KMS-11 (cell line): Measurements from ENCODE around the gene UBQLN1.

ENCODE experiments used
- H2AFZ ChIP-seq: fragments of 200-600 bp; sonication (generic); 2 replicates; pipeline ENCODE4 v1.6.1; 2016; ENCODE audit warnings: antibody characterized with exemption, mixed run types, low read depth
- H3K27ac ChIP-seq: fragments of 200-600 bp; sonication (generic); 2 replicates; pipeline ENCODE4 v1.6.1; 2016; ENCODE audit warnings: mild to moderate bottlenecking, mixed run types
- H3K27me3 ChIP-seq: fragments of 200-600 bp; sonication (generic); 2 replicates; pipeline ENCODE4 v1.6.1; 2017; ENCODE audit warnings: mild to moderate bottlenecking, low read depth, mixed run types, moderate library complexity; ENCODE audit not compliant: insufficient read depth
- H3K36me3 ChIP-seq: fragments of 200-600 bp; sonication (generic); 2 replicates; pipeline ENCODE4 v1.6.1; 2017; ENCODE audit warnings: mild to moderate bottlenecking, mixed run types; ENCODE audit not compliant: insufficient read depth
- H3K4me1 ChIP-seq: fragments of 200-600 bp; sonication (generic); 2 replicates; pipeline ENCODE4 v1.6.1; 2016; ENCODE audit warnings: mild to moderate bottlenecking, low read depth, mixed run types; ENCODE audit not compliant: poor library complexity, severe bottlenecking
- H3K4me2 ChIP-seq: fragments of 200-600 bp; sonication (generic); 2 replicates; pipeline ENCODE4 v1.7.0; 2016; ENCODE audit warnings: mild to moderate bottlenecking, mixed run types
- H3K4me3 ChIP-seq: fragments of 200-600 bp; sonication (generic); IDR thresholded peaks from 2 replicates; pipeline ENCODE4 v1.6.1; 2017; ENCODE audit warnings: low read depth, low read length, mixed read lengths; ENCODE audit not compliant: insufficient read depth
- H3K79me2 ChIP-seq: fragments of 200-600 bp; sonication (generic); 2 replicates; pipeline ENCODE4 v1.6.1; 2016; ENCODE audit warnings: low read depth, mixed run types; ENCODE audit not compliant: insufficient read depth
- H3K9ac ChIP-seq: fragments of 200-600 bp; sonication (generic); 2 replicates; pipeline ENCODE4 v1.6.1; 2016; ENCODE audit warnings: mild to moderate bottlenecking, mixed run types
- H4K20me1 ChIP-seq: fragments of 200-600 bp; sonication (generic); 2 replicates; pipeline ENCODE4 v1.6.1; 2016; ENCODE audit warnings: mild to moderate bottlenecking, mixed run types; ENCODE audit not compliant: insufficient read depth
- CTCF ChIP-seq: fragments of 200-600 bp; sonication (generic); conservative IDR thresholded peaks from 2 replicates; pipeline ENCODE4 v1.6.1; 2017; ENCODE audit warnings: low read depth, mild to moderate bottlenecking, antibody characterized with exemption, low read length, moderate library complexity, mixed read lengths

UBQLN1 gene

GRCh38 chr9:83662933-83663332, 44.8 kb downstream of the UBQLN1 start:
- H3K4me1 ChIP-seq = no peaks in the 10 kb centered on the region
- H3K4me3 ChIP-seq = no peak overlapping the region
- H4K20me1 ChIP-seq = no peaks in the 10 kb centered on the region
- no peak overlapping the region for H2AFZ ChIP-seq
- H3K36me3 ChIP-seq = peaks cover 23% of the 10 kb centered on the region; the same call in 1 of the 2 replicates
- H3K27ac ChIP-seq = no peak overlapping the region
- no peak overlapping the region for H3K9ac ChIP-seq
- no peak for TF ChIP-seq CTCF
- H3K4me2 ChIP-seq = no peak overlapping the region
- H3K27me3 ChIP-seq = no peaks in the 10 kb centered on the region
- H3K79me2 ChIP-seq = peaks cover 11% of the 10 kb centered on the region; the same call in 1 of the 2 replicates

- Histone ChIP-seq H3K4me1 (no peaks in the 10 kb centered on the region), H2AFZ (no peak overlapping the region), H3K27me3 (no peaks in the 10 kb centered on the region), H4K20me1 (no peaks in the 10 kb centered on the region), H3K79me2 (no peaks in the 10 kb centered on the region), H3K36me3 (peaks cover 8% of the 10 kb centered on the region; the same call in 1 of the 2 replicates), H3K9ac (no peak overlapping the region), H3K4me3 (no peak overlapping the region), H3K4me2 (no peak overlapping the region), H3K27ac (no peak overlapping the region)
- TF ChIP-seq CTCF = no peak
Observed at GRCh38 chr9:83656952-83657351, 50.8 kb downstream of the UBQLN1 start.

GRCh38 chr9:83656032-83656680, 51.6 kb downstream of the UBQLN1 start:
- Histone ChIP-seq H3K4me3 (no peak overlapping the region), H3K9ac (no peak overlapping the region), H3K27ac (no peak overlapping the region), H3K4me1 (no peaks in the 10 kb centered on the region), H4K20me1 (no peaks in the 10 kb centered on the region), H3K79me2 (no peaks in the 10 kb centered on the region), H3K36me3 (peaks cover 4% of the 10 kb centered on the region; the same call in 1 of the 2 replicates), H3K27me3 (no peaks in the 10 kb centered on the region), H2AFZ (no peak overlapping the region), H3K4me2 (no peak overlapping the region)
- TF ChIP-seq CTCF = no peak

- no peak overlapping the region for H3K27ac ChIP-seq
- no peak for TF ChIP-seq CTCF
Observed at GRCh38 chr9:83655433-83655832, 52.3 kb downstream of the UBQLN1 start.

More at GRCh38 chr9:83655433-83655832, 52.3 kb downstream of the UBQLN1 start:
- Histone ChIP-seq H3K79me2 (no peaks in the 10 kb centered on the region), H4K20me1 (no peaks in the 10 kb centered on the region), H3K27me3 (no peaks in the 10 kb centered on the region), H3K4me1 (no peaks in the 10 kb centered on the region), H3K4me3 (no peak overlapping the region), H3K36me3 (no peaks in the 10 kb centered on the region; the same call in 1 of the 2 replicates), H3K9ac (no peak overlapping the region), H3K4me2 (no peak overlapping the region), H2AFZ (no peak overlapping the region)
